HepG2 (cell line): ENCODE data around the gene TCFL5. TPM values are rescaled to one million over a fixed set of nuclear protein-coding genes. Genes with fewer than 3 reads are reported as not detected.
A peak's percentile ranks its signal among the peaks of the same experiment; 100 is the strongest.

Experiments used
- ARNT2 ChIP-seq: sonication (generic); formaldehyde crosslinking; IDR thresholded peaks from 2 replicates; pipeline ENCODE4 v1.8.0; 2022; ENCODE audit warnings: mild to moderate bottlenecking, low read depth, missing genetic modification reagents, moderate library complexity
- CREB3 ChIP-seq: sonication (generic); formaldehyde crosslinking; IDR thresholded peaks from 2 replicates; pipeline ENCODE4 v1.5.0; 2020; ENCODE audit warnings: missing genetic modification reagents
- DDIT3 ChIP-seq: sonication (generic); formaldehyde crosslinking; IDR thresholded peaks from 2 replicates; pipeline ENCODE4 v1.4.0; 2020; ENCODE audit warnings: mild to moderate bottlenecking, missing genetic modification reagents
- DR1 ChIP-seq: sonication (generic); formaldehyde crosslinking; IDR thresholded peaks from 2 replicates; pipeline ENCODE4 v1.8.0; 2021; ENCODE audit warnings: mild to moderate bottlenecking, missing genetic modification reagents, inconsistent platforms
- FOXK2 ChIP-seq: fragments of 450-650 bp; IDR thresholded peaks from 2 replicates; pipeline ENCODE4 v1.6.1; 2016
- HHEX ChIP-seq: IDR thresholded peaks from 2 replicates; pipeline ENCODE4 v1.6.1; 2016; ENCODE audit warnings: control low read depth
- KDM3A ChIP-seq: IDR thresholded peaks from 2 replicates; pipeline ENCODE4 v1.6.1; 2018; ENCODE audit warnings: low read depth, missing compliant biosample characterization
- KLF16 ChIP-seq, 2 experiments: sonication (generic) in 1 of 2; formaldehyde crosslinking in 1 of 2; IDR thresholded peaks; 2 replicates each; pipeline versions ENCODE4 v1.6.1 to v1.8.0; 2016 to 2023; ENCODE audit warnings: missing genetic modification reagents in 2 of 2, missing compliant biosample characterization in 1 of 2
- KLF9 ChIP-seq: IDR thresholded peaks from 2 replicates; pipeline ENCODE4 v1.6.1; 2016; ENCODE audit warnings: low read depth
- NAIF1 ChIP-seq: sonication (generic); formaldehyde crosslinking; IDR thresholded peaks from 2 replicates; pipeline ENCODE4 v1.5.0; 2020; ENCODE audit warnings: mild to moderate bottlenecking, missing genetic modification reagents, borderline replicate concordance
- PHF21A ChIP-seq: sonication (generic); formaldehyde crosslinking; IDR thresholded peaks from 2 replicates; pipeline ENCODE4 v1.5.0; 2020; ENCODE audit warnings: mild to moderate bottlenecking, missing genetic modification reagents
- REL ChIP-seq: sonication (generic); formaldehyde crosslinking; conservative IDR thresholded peaks from 2 replicates; pipeline ENCODE4 v1.8.0; 2022; ENCODE audit warnings: mild to moderate bottlenecking, missing genetic modification reagents, moderate library complexity
- SP4 ChIP-seq: sonication (generic); formaldehyde crosslinking; IDR thresholded peaks from 2 replicates; pipeline ENCODE4 v1.8.1; 2023; ENCODE audit warnings: mild to moderate bottlenecking, missing genetic modification reagents
- TBL1XR1 ChIP-seq: fragments of 150-350 bp; IDR thresholded peaks from 2 replicates; pipeline ENCODE4 v1.6.1; 2014; ENCODE audit warnings: borderline replicate concordance, low read length; ENCODE audit not compliant: partially characterized antibody
- ZNF121 ChIP-seq: sonication (generic); formaldehyde crosslinking; IDR thresholded peaks from 2 replicates; pipeline ENCODE4 v1.5.0; 2020; ENCODE audit warnings: mild to moderate bottlenecking, missing genetic modification reagents
- ZNF142 ChIP-seq: sonication (generic); formaldehyde crosslinking; IDR thresholded peaks from 2 replicates; pipeline ENCODE4 v1.4.0; 2020; ENCODE audit warnings: missing genetic modification reagents
- ZNF296 ChIP-seq: sonication (generic); formaldehyde crosslinking; conservative IDR thresholded peaks from 2 replicates; pipeline ENCODE4 v1.5.0; 2020; ENCODE audit warnings: mild to moderate bottlenecking, missing genetic modification reagents
- ZNF343 ChIP-seq: sonication (generic); formaldehyde crosslinking; IDR thresholded peaks from 2 replicates; pipeline ENCODE4 v1.4.0; 2020; ENCODE audit warnings: mild to moderate bottlenecking, missing genetic modification reagents
- ZNF460 ChIP-seq: sonication (generic); formaldehyde crosslinking; IDR thresholded peaks from 2 replicates; pipeline ENCODE4 v1.5.1; 2020; ENCODE audit warnings: missing genetic modification reagents, mild to moderate bottlenecking, borderline replicate concordance
- ZNF543 ChIP-seq: sonication (generic); formaldehyde crosslinking; IDR thresholded peaks from 2 replicates; pipeline ENCODE4 v1.4.0; 2020; ENCODE audit warnings: mild to moderate bottlenecking, missing genetic modification reagents
- ZNF674 ChIP-seq: sonication (generic); formaldehyde crosslinking; IDR thresholded peaks from 2 replicates; pipeline ENCODE4 v1.5.0; 2020; ENCODE audit warnings: low read depth, mild to moderate bottlenecking, missing genetic modification reagents
- ZNF841 ChIP-seq: sonication (generic); formaldehyde crosslinking; IDR thresholded peaks from 2 replicates; pipeline ENCODE4 v1.8.1; 2023; ENCODE audit warnings: missing genetic modification reagents, borderline replicate concordance
- polyA plus RNA-seq, 8 experiments: library from polyadenylated mRNA; depleted of rRNA in 3 of 8; stranded (reverse) in 7 of 8; unstranded in 1 of 8; fragments of >200 nt; fragmentation: Illumina TruSeq in 4 of 8; extraction: Trizol in 4 of 8; gene quantifications; 2 replicates each; pipeline versions ENCODE4 v1.2.1 to v1.2.3, GENCODE V29; 2011 to 2016; ENCODE audit warnings: low read depth in 4 of 8, missing spikeins in 1 of 8, mixed read lengths in 1 of 8; ENCODE audit not compliant: insufficient read depth in 1 of 8
- total RNA-seq, 5 experiments: library from RNA; depleted of rRNA; stranded (reverse); fragments of >200 nt; fragmentation: Illumina TruSeq; extraction: Trizol; gene quantifications; 2 replicates each; pipeline ENCODE4 v1.2.3, GENCODE V29; 2016; ENCODE audit warnings: low read depth in 1 of 5
- TF ChIP-seq, protein P1 (sequence below): fragments of 450-650 bp; IDR thresholded peaks from 2 replicates; pipeline ENCODE4 v1.6.1; 2017

Gene TCFL5
- total and polyA plus RNA-seq, 2 of the 13 experiments (the other 11 are each of a cell fraction or from before 2014, with no cell fraction given): 14.8 to 20.0 TPM

DNA sequence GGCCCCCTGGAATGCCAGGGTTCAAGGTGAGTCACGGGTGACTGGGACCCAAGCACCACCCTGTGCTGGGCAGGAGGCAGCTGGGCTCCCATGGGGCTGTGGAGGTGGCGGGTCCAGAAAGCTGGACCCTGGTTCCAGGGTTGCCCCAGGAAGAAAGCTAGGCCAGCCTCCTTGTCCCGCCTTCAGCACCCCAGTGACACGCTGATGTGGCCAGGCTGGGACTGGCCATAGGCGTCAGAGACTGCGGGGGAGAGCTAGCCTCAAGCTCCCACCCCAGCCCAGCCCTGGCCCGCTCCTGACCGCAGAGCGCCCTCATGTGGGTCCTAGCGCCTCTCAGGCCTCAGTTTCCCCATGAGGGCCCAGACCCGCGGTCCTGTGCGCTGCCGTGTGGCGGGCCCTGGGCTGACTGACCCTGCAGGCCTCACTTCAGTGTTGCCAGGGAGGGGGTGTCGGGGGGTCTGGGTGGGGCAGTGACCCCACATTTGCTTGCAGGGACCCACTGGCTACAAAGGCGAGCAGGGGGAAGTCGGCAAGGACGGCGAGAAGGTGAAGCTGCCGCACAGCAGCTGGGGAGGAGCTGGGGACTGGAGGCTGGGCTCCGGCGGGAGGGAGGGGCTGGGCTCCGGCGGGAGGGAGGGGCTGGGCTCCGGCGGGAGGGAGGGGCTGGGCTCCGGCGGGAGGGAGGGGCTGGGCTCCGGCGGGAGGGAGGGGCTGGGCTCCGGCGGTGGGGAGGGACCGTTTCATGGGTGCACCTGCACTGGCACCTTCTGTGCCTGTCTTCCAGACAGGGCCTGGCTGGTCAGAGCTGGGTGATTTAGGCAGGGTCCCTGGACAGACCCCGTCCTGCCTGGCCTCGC is 36.9 kb downstream of the TCFL5 start (continued):
- TF ChIP-seq, protein P1, sequence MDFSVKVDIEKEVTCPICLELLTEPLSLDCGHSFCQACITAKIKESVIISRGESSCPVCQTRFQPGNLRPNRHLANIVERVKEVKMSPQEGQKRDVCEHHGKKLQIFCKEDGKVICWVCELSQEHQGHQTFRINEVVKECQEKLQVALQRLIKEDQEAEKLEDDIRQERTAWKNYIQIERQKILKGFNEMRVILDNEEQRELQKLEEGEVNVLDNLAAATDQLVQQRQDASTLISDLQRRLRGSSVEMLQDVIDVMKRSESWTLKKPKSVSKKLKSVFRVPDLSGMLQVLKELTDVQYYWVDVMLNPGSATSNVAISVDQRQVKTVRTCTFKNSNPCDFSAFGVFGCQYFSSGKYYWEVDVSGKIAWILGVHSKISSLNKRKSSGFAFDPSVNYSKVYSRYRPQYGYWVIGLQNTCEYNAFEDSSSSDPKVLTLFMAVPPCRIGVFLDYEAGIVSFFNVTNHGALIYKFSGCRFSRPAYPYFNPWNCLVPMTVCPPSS: no peak
- TF ChIP-seq KLF9 (CRISPR knock-in tag): no peak
- 0 out of 2 replicates have a peak, but pooled peaks have one; percentile 63 for TF ChIP-seq ZNF296 (CRISPR knock-in tag)
- no peak for TF ChIP-seq HHEX (CRISPR knock-in tag)
- no peak for TF ChIP-seq ZNF142
- no peak for TF ChIP-seq ZNF460 (CRISPR knock-in tag)
- no peak for TF ChIP-seq ZNF674 (CRISPR knock-in tag)
- TF ChIP-seq ZNF343 (CRISPR knock-in tag): no peak
- no peak for TF ChIP-seq KDM3A (CRISPR knock-in tag)
- TF ChIP-seq CREB3 (CRISPR knock-in tag): no peak
- peak; percentile 51; the same call in 1 of the 2 replicates for TF ChIP-seq SP4 (CRISPR knock-in tag)
- no peak for TF ChIP-seq PHF21A (CRISPR knock-in tag)
- TF ChIP-seq ZNF543 (CRISPR knock-in tag): 0 out of 2 replicates have a peak, but pooled peaks have one; percentile 67
- TF ChIP-seq ARNT2 (CRISPR knock-in tag): no peak
- peak; percentile 69; the same call in 1 of the 2 replicates for TF ChIP-seq ZNF121 (CRISPR knock-in tag)
- no peak for TF ChIP-seq FOXK2
- no peak for TF ChIP-seq DDIT3
- no peak for TF ChIP-seq KLF16 (CRISPR knock-in tag; IDR thresholded peaks at IDR 0.05)
- TF ChIP-seq NAIF1 (CRISPR knock-in tag): no peak
- TF ChIP-seq REL (CRISPR knock-in tag): no peak
- no peak for TF ChIP-seq TBL1XR1
- no peak for TF ChIP-seq ZNF841
- TF ChIP-seq DR1 (CRISPR knock-in tag): no peak
